GM13976 (cell line): Measurements from ENCODE around the gene CIROP.

ENCODE experiments used
- DNase-seq: peaks from one replicate; pipeline ENCODE4 v3.0.0; 2012; ENCODE audit warnings: low spot score
- in situ Hi-C: fragments of 300-500 bp; cut with MboI; formaldehyde crosslinking; loops from one replicate; pipeline ENCODE4 v1.12.0; 2022; ENCODE audit warnings: low sequenced_read_pairs, mixed read lengths, inconsistent platforms; ENCODE audit not compliant: unreplicated experiment
- TF ChIP-seq, protein P1 (sequence below): IDR thresholded peaks from 2 replicates; pipeline ENCODE4 v1.5.1; 2012; ENCODE audit warnings: borderline replicate concordance, mild to moderate bottlenecking; ENCODE audit not compliant: insufficient read depth; ENCODE audit errors: extremely low read depth, missing control alignments, control extremely low read depth

Gene CIROP

DNA sequence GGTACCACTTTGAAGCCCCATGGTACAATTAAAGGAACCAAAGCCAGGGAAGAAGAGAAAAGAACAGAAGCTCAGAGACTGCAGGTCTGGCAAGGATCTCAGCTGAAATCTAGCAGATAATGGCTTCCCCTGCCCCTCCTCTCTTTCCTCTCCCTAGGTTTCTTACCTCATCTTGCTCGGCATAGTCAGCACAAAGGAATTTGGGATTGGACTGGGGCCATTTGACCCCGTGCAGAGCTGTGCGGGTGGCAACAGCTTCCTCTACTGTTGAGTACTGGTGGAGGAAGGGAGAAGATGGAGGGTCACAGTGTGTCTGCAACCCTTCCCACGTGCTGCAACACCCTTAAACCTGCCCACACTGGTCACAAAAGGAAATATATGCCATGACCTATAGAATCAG, 42.8 kb downstream of the CIROP start:
- in situ Hi-C loops = no loop called here
- TF ChIP-seq, protein P1, sequence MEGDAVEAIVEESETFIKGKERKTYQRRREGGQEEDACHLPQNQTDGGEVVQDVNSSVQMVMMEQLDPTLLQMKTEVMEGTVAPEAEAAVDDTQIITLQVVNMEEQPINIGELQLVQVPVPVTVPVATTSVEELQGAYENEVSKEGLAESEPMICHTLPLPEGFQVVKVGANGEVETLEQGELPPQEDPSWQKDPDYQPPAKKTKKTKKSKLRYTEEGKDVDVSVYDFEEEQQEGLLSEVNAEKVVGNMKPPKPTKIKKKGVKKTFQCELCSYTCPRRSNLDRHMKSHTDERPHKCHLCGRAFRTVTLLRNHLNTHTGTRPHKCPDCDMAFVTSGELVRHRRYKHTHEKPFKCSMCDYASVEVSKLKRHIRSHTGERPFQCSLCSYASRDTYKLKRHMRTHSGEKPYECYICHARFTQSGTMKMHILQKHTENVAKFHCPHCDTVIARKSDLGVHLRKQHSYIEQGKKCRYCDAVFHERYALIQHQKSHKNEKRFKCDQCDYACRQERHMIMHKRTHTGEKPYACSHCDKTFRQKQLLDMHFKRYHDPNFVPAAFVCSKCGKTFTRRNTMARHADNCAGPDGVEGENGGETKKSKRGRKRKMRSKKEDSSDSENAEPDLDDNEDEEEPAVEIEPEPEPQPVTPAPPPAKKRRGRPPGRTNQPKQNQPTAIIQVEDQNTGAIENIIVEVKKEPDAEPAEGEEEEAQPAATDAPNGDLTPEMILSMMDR = no peak
- DNase-seq = no peak

DNA sequence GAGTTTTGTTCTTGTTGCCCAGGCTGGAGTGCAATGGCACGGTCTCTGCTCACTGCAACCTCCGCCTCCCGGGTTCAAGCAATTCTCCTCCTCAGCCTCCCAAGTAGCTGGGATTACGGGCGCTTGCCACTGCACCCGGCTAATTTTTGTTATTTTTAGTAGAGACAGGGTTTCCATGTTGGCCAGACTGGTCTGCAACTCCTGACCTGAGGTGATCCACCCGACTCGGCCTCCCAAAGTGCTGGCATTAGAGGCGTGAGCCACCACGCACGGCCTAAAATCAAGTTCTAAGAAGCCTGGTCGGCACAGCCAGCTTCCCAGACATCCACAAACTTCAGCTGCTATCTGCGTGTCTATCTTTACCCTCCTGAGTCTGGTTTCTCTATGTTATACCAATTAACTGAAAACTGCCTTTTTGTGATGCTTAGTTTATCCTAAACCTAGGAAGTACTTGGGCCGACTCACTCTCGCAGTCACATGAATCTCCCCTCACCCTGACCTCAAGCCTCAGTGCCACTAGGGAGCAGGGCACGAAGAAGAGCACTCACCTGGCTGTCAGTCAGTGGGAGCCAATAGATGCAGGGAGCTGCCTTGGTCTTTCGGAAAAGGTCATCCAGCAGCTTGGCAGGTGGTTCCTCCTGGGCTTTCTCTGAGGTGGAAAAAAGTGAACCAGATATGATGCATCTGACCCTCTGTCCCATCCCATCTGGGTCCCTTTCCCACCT, 44.1 kb downstream of the CIROP start:
- TF ChIP-seq, protein P1 = no peak
- in situ Hi-C loops = no loop called here
- peak; percentile 10 for DNase-seq

DNA sequence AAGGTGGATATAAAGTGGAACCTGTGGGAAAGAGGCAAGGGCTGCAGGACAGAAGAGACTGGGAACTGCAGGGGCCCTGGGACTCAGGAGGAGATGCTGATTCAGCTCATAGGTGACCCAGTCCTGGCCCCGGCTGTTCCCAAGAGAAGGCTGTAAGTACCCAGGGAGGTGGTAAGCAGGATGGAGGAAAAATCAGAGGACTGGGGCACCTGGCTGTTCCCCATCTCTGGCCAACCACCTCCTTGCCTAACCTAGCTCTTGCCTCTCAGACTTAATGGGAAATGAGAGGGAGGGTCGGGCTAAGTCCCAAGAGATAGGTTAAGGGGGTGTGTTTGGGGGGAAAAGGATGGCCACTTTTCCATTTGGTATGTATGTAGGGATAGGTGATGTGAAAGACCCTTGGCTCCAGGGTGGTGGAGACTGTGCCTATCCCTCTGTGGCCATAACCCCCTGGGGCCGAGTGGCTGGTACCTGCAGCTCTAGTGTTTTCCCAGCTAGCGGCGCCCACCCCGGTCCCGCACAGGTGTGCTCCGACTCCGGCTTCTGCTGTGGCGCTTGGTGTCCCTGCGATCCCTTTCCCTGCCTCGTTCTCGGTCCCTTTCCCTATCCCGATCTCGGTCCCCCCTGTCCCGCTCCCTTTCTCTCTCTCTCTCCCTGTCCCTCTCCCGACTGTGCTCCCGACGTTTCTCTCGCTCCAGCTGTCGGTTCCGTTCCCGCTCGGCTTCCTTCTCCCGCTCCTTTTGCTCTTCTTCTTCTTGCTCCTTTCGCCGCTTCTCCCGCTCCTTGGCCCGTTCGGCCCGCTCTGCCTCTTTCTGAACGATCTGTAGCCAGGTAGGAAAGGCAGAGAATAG, 45.9 kb downstream of the CIROP start:
- in situ Hi-C loops = no loop called here
- TF ChIP-seq, protein P1 = no peak
- peak; percentile 32 for DNase-seq

DNA sequence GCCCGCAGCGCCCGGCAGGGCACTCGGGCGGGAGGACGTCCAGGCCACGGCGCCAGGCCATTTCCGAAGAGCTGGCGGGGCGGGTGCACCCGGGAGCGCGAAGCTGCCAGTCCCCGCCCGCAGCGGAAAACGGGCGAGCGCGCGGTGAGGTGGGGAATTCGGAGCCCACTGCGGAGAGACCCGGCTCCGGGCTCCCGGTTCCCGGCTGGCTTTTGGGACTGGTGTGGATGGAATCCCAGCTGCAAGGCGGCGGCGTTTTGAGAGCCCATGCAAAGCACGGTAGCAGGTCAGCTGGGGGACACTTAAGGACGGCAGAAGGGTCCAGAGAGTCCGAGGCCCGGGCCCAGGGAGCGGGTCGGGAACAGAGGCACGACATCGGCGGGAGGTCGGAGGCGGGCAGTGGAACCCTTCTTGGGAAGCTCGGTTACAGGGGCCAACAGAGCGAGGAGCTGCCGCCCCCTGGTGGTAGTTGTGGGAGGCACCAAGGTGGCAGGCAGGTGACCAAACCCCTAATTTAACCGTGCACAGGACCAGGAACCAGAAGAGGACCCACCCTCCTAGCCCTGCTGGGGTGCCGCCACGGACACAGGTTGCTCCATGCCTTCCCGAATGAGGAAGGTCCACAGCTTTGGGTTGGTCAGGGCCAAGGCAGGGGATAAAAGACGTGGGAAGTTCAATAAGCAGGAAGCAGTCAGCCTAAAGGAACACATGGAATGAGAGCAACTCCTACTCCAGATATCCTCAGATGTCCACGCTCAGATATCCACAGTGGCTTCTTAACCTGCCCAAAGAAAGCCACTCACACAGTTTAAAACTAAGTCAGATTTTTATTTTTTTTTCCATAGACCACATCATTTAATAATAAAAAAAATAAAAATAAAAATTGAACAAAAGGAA, 46.8 kb downstream of the CIROP start:
- peak; percentile 92 for DNase-seq
- TF ChIP-seq, protein P1 = peak; percentile 94
- in situ Hi-C loops = no loop called here

DNA sequence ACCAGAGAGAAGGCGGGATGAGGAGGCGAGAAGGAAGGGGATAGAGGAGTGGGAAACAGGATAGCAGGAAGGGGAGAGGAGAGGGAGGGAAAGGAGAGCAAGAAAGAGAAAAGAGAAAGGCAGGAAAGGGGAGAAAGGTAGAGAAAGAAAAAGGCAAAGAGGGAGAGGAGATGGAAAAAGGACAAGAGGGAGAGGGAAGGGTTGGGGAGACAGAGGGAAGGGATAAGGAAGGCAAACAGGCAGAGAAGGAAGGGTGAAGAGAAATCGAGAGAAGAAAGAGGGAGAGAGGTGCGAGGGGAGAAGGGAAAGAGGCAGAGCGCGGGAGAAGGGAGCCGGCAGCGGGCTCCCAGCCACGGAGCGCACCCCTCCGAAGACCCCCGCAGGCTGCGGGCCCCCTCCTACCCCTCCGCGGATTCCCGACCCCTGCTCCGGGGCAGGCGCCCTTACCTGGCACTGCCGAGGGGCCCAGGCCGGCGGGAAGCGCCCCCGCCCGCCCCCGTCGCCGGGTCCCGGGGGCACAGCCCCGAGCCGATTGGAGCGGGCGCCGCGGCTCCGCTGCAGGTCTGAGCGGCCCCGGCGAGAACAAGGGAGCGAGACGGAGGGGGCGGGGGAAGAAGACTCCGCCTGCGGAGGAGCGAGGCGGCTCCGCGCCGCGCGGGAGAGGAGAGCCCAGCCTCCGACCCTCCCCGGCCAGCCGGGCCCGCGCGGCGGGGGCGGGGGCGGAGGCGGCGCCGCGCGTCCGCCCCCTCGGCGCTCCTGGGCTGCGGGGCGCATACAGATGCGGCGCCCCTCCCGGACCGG, 47.6 kb downstream of the CIROP start, which contains the start of gene CDH24:
CDH24 (minus strand) TSS at position 565 of the 801 bp plus-strand sequence. CDS start 1,787 bp downstream, outside the sequence.
- in situ Hi-C loops = no loop called here
- DNase-seq = peak; percentile 90
- TF ChIP-seq, protein P1 = no peak
